Mucosa of gallbladder (tissue), 1 donor: Measurements from ENCODE around the gene BACE1. TPM values are rescaled to one million over a fixed set of nuclear protein-coding genes. Genes with fewer than 3 reads are reported as not detected.
A peak's percentile ranks its signal among the peaks of the same experiment; 100 is the strongest.

ENCODE experiments used
- DNase-seq: peaks from one replicate; pipeline ENCODE4 v3.0.0-alpha.2; 2020; ENCODE audit warnings: low spot score
- total RNA-seq: library from RNA; stranded (reverse); gene quantifications from one replicate; pipeline ENCODE4 v1.2.1, GENCODE V29; 2021
- donor health status: DM: no; HTN: no; CAD: no.

BACE1 gene
- total RNA-seq, 1 donor from 2014 or later = 31.7 TPM

DNA sequence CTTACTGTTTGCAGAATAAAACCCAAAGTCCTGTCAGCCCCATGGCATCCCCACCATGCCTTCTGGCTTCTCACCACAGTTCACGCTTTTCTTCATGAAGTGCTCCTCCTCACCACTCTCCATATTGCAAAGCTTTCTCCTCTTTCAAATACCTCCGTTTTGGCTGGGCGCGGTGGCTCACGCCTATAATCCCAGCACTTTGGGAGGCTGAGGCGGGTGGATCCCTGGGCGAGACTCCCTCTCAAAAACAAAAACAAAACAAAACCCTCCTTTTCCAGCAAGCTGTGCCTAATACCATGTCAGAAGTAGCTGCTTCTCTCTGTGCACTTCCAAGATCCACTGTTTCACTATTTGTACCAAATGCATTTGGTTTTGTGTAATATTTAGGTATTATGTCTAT, 6.7 kb downstream of the BACE1 start:
- no peak for DNase-seq

DNA sequence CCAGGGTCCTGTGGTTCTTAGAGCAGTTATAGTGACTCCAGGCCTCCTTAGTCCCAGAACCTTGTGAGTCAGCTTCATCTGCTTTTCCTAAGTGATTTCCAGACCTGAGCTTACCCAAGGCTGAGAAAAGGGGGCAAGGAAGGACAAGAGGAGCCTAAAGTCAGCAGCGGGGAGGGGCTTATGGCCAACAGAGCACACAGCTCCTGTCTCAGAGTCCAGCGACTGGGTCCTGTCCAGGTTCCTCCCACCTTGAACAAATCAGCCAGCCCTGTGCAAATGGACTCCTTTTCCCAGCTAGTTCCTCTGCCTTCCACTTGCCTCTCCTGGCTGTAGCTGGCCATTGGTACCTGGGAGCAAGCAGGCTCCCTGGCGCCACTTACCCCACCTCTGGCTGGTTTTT, 10.9 kb downstream of the BACE1 start:
- DNase-seq = no peak

DNA sequence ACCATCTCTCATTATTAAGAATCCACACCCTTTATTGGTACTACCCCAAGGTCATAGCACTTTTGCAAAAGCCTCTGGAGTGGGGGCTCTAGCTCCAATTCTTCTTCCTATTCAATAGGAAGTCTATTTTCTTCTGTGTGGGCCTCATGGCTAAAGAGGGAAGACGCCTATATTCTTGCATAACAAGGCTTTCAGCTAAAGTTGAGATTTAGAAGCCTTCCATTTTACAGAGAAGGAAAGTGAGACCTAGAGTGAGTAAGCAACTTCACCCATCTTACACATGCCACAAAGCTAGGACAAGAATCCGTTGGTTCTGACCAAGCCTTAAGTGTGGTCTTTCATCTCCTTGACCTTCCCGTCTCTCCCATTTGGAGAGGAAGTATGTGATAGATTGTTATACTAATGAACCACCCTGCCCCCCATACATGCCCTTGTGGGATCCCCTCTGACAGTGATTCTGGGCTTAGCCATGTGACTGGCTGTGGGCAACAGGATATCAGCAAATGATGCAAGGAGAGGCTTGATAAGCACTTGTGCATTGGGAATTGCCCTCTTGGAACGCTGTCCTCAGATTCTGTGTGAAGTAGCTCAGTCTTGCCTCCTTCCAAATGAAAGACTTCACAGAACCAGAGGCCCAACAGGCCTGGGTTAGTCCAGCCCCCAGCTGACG, 12.3 kb downstream of the BACE1 start:
- DNase-seq = no peak

DNA sequence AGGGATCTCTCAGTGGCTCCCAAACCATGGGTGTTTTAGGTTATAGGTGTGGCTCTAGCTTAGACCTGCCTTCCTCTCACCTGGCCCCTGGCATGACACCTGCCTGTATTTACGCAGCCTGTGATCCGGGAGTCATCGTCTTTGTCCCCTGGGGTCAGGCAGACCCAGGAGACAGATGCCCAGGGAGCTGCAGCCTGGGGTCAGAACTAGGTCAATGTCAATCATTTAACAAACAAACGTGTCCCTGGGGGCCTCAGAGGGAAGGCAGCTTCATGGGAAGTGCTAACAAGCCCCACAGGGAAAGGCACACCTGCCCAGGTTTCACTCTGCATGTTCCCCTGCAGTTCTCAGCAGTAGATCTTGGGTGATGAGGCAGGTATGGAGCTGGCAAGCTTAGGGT, 13.0 kb downstream of the BACE1 start:
- no peak for DNase-seq

DNA sequence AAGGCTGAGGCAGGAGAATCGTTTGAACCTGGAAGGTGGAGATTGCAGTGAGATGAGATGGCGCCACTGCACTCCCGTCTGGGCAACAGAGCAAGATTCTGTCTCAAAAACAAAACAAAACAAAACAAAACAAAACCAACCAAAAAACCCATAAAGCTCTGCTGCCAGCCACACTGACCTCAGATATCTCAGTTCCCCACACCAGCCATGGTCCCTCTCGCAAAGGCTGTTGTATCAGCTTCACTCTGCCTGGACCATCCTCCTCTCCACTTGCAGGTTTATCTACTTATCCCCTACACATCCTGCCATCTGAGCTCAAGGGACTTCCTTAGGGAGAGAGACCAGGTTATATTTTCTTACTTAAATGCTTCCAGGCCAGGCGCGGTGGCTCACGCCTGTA, 13.8 kb downstream of the BACE1 start:
- no peak for DNase-seq

DNA sequence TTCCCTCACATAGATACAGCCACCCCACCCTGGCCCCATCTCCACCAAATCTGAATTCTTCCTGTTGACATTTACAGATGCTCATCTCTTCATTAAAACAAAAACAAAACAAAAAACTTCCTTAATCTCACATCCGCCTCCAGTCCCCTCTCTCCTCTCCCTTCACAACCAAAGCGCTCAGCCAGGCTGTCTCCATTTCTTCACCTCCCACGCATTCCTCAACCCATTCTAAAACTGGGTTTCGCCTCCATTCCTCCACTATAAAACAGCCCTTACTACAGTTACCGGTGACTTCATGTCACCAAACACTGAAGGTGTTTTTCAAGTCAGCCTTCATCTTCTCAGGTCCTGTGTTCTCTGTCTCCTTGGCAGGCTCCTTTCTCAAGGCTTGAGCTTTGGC, 15.3 kb downstream of the BACE1 start:
- DNase-seq = no peak

DNA sequence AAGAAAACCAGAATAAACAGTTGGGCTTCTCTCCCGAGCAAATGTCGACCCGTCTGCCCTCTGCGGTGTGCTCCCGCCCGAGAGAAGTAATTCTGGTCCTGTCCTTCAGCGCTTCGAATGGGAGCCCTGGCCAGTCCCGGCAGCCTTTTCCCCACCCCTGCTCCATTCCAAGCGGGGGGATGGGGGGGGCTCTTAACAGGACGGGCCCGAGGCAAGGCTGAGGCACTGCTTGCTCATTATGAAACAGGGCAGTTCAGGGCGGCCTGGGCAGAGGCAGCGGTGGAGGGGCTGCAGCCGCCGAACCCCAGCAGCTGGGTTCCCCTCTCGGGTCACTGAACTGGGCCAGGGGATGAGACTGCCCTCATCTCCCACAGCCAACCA, 15.8 kb downstream of the BACE1 start:
- peak; percentile 26 for DNase-seq

DNA sequence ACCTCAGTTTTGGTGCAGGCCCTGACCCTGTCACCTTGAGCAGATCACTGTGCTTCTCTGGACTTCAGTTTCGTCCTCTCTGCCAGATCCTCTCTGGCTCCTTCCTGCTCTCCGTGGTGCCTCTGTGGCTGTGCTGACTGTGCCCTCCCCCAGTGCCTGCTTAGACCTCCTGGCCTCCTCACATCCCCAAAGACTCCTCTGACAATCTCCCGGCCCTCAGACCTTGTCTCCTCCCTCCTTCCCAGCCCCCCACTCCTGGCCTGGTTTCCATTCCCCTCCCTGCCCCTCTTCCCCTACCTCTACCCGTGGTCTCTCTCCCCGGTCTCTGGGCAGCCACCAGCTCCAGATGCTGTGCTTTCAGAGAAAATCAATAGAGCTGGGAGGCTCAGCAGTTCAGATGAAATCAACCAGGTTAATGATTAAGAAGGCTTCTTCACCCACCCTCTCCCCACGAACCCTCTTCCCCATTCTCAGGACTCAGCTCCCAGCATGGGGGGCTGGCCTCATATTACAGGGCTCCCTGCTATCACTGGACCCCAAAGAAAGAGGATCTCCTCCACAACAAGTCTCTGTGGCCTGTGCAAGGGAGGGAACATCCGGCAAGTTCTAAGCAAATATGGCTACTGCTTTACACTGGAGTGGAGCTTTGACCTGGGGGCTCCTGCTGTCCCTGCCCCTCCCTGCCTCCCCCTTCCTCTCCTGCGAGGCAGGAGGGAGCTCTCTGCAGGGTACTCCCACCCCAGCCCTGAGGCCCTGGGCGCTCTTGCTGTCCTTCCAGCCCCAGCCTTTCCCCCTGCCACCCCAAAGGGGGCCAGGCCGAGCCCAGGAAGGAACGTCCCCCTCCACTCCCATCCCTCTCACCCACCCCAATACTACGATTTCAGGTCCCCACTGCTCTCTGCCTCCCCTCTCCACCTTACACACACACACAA, 16.4 kb downstream of the BACE1 start:
- DNase-seq = no peak

DNA sequence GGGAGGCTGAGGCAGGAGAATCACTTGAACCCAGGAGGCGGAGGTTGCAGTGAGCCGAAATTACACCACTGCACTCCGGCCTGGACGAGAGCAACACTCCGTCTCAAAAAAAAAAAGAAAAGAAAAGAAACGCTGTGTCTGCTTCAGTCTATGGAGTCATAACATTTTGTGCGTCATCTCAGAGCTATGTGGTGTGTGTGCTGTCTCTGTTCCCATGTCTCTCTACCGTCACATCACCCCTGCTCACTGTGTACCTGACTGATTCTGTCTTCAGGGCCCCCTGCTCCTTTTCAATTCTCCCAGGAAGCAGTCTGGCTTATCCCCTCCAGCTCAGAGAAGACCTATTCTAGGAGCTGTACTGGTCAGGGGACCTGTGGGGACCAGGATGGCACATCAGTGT, 17.9 kb downstream of the BACE1 start:
- DNase-seq = no peak

DNA sequence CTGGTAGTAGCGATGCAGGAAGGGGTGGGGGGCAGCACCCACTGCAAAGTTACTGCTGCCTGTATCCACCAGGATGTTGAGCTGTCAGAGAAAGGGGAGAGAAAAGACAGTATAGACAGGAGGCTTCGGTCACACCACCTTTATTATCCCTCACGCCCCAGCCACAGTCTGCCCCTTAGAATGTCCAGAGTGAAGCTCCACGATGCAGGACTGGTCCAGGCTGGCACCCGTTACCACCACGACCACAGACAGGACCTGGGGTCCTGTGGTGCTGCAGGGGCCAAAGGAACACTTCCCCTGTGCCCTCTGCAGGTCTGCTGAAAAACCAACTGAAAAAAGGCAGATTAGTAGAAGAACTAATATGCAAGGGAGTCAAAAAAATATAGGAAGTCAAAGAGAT, 19.2 kb downstream of the BACE1 start:
- DNase-seq = no peak

DNA sequence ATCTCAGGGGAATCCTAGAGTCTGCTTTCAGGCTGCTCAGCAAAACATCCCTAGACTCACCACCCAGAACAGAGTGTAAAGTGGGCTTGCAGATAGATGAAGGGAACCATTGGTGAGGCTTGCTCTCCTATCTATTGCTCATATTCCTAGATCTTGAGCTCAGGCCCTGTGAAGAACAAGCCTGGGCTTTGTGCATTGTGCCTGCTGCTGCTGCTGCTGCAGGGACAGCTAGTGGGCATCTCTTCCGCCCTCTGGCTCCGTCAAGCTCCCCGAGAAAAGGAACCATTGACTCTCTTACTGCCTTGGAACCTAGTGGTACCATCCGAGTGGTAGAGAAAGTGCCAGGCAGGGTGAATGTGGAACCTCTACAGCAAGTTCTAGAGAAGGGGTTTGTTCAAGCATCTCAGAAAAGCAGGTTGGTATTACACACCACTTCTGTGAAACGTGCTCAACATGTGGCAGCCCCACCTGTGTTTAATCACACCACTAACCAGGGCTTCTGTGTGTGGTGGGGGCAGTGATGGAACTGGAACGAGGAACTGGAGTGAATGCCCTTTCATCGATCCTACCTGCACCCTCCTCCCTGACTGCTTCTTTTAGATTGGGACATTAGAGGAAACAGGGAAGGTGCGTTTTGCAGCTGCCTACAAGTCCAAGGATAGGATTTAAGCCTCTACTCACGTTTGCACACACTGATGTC, 20.5 kb downstream of the BACE1 start:
- no peak for DNase-seq

DNA sequence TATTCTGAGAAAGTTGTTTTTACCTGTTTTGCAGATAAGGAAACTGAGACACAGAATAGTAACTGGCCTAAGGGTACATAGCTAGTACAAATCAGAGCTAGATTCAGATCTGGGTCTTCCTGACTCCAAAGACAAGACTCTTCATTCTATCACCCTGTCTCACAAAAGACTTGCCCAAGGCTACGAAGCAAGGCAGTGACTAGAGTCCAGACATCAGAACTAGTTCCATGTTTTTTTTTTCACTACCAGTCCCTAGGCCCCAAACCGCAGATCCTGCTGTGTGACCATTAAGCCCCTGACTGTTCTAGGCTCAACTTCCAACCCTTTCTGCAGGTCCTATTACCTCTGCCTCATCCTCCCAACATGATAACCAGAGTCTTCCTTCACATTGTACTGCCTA, 23.4 kb downstream of the BACE1 start:
- no peak for DNase-seq

DNA sequence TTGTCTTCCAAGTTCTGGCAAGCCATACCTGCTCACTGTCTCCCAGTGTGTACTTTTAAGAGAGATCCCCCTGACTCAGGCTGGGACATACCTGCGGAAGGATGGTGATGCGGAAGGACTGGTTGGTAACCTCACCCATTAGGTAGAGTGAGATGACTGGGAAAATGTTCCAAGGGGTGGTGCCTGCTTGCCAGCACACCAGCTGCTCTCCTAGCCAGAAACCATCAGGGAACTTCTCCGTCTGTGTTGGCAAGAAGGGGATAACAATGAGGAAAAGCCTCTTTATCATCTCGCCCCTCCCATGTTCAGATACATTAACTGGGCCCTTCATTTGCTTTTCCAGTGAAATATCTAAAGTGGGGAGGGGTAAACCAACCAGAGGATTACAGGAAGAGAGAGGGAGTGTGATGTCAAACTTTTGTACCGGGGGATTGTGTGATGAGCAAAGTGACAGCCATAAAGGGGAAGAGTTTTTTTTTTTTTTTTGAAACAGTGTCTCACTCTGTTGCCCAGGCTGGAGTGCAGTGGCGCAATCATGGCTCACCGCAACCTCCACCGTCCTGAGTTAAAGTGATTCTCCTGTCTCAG, 25.2 kb downstream of the BACE1 start, which contains the start of gene BACE1-AS:
Gene BACE1-AS, plus strand, starts transcription at position 538 of the 588 bp plus-strand sequence.
- DNase-seq = no peak

DNA sequence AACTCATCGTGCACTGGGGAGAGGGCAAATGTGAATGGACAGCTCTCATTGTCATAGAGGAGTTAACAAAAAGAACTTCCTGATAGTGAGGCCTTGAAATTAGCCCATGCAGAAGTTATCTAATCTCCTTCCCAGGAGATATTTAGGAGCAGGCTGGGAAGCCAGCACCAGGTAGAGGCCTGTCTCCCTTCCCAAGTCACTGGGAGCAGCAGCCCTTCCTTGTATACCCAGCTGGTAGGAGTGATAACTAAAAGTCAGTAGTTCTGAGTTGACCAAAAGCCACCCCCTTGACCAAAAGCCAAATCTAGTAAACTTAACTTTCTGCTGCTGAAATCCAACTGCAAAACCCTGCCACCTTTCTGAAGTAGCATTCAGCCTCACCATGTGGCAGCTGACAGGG, 26.3 kb downstream of the BACE1 start:
- DNase-seq = no peak

DNA sequence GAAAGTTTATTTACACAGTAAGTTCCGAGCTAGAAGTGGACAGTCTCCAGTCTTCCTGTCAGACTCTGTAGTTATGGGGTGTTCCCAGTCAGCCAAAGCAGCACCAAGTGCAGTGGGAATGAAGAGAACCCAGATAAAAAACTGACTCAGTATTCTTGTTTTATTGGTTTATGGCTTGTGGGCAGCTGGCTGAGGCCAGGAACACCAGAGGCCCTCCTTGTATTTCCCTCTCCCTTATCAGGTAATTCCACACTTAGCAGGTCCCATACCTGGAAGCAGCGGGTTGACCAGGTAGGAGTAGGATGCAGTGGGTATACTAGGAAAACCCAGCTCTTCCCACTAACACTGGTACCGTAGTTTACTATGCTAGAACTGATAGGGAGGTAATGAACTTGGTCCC, 28.4 kb downstream of the BACE1 start:
- DNase-seq = no peak

DNA sequence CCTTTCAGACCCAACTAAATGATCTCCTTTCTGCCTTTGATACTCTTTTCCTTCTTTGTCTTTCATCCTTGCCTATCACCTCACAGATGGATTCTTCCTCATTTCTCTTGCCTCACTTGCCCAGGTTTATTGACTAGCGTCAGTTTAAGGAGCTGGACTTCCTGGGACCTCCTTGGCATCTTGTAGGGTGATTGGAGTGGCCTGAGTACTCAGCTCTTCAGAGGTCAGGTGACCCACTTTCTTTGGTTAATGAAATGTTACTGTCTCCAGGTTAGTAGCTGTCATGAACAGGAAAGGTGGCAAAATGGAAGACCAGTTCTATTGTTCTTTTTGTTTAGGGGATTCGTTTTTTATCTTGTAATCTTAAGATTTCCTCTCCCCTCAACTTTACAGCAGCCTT, 29.5 kb downstream of the BACE1 start:
- DNase-seq = no peak

DNA sequence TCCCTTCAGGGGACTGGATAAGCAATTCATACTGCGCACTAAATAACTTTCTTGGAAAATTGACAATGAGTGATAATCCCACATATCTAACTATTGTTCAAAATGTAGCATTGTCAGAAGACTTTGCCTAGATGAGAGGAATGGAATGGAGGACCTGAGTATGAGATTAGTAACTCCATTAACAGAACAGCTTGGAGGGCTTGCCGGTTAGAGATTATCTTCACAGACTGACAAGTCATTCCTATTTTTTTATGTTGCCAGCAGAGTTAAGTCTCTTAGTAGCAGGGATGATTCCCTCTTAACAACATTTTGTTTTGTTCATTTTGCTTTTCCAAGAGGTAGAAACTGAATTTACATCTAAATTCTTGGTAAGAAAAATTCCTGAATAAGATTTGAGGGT, 32.0 kb downstream of the BACE1 start:
- no peak for DNase-seq

DNA sequence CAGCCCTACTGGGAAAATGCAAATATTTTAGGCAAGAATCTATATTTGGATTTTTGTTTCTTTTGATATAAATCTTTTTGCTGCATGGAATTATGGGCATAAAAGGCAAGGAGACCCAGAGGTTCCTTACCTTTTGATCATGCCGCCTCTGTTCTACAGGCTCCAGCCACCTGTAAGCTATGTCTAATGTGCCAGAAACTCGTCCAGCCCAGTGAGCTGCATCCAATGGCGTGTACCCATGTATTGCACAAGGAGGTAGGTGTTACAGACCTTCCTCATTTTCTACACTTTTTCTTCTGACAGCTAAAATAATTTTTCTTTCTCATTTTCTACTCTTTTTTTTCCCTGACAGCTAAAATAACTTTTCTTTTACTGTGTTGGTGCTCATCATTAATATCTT, 33.1 kb downstream of the BACE1 start:
- no peak for DNase-seq

DNA sequence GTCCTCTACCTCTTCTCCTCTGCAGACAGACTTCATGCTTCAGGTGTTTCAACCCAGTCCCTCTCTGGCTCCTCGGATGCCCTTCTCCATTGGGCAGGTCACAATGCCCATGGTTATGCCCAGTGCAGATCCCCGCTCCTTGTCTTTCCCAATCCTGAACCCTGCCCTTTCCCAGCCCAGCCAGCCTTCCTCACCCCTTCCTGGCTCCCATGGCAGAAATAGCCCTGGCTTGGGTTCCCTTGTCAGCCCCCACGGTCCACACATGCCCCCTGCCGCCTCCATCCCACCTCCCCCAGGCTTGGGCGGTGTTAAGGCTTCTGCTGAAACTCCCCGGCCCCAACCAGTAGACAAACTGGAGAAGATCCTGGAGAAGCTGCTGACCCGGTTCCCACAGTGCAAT, 34.2 kb downstream of the BACE1 start:
- no peak for DNase-seq

DNA sequence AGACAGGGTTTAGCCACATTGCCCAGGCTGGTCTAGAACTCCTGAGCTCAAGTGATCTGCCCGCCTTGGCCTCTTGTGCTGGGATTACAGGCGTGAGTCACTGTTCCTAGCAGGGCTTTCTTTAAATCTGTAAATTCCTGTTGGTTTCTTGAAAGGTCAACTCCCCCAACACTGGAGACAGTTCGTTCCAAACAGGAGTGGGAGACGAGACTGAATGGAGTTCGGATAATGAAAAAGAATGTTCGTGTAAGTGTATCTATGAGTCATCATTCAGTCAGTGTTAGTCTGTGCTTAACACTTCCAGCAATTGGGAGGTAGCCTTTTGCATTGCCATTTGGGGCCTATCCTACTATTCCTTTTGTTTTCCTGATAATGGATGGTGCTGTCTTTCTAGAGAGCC, 34.9 kb downstream of the BACE1 start:
- no peak for DNase-seq

DNA sequence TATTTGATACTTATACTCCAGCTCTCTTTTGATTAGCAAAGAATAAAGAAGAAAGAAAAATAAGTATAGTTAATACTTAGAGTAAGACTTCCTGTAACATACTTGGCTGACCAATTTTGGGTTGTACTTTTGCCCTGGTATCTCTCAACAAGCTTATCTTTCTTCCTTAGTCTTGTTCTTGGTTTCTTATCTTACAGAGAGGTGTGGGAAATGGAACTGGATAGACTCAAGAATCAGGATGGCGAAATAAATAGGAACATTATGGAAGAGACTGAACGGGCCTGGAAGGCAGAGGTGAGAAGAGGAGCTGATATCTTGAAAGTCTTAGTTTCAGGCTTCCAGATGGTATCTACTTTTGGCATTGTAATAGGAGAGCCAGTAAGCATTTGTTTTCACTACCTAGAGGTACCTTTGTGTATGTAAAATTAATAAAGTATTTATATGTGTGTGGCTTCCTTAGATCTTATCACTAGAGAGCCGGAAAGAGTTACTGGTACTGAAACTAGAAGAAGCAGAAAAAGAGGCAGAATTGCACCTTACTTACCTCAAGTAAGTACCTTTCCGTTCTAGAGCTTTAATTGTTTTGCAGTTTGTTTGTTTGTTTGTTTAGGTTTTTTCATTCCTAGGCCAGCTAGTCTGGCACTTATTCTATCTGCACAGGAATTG, 36.2 kb downstream of the BACE1 start:
- no peak for DNase-seq

DNA sequence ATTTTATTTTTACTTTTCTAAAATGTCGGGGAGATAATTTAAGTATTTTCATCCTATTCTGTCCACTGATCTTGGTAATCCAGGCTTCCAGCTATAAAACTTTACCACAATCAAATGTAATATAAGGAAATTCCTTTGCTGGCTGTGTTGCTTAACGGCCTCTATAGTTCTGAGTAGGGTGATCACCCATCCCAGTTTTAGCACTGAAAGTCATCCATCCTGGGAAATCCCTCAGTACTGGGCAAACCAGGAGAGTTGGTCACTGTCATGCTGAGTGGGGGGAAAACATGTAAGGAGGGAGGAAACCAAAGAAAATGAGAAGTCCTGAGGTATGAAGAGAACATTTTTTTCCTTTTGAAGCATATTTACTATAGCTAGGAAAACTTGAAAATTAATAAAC, 37.7 kb downstream of the BACE1 start:
- no peak for DNase-seq
